ENCODE measurements around the gene MAPK4. TPM values are rescaled to one million over a fixed set of nuclear protein-coding genes. Genes with fewer than 3 reads are reported as not detected.
"Not testable (repeated sequence)": the region's sequence is repeated elsewhere in the genome, so short reads cannot be mapped to it uniquely, and the experiment has no call there.

Gene MAPK4
- total RNA-seq, 1 donor from 2014 or later = not detected

- DNase-seq (ENCODE audit: low read depth in 2 of 2) = no peak
Observed at GRCh38 chr18:50573679-50574078, 13.8 kb downstream of the MAPK4 start.

DNA sequence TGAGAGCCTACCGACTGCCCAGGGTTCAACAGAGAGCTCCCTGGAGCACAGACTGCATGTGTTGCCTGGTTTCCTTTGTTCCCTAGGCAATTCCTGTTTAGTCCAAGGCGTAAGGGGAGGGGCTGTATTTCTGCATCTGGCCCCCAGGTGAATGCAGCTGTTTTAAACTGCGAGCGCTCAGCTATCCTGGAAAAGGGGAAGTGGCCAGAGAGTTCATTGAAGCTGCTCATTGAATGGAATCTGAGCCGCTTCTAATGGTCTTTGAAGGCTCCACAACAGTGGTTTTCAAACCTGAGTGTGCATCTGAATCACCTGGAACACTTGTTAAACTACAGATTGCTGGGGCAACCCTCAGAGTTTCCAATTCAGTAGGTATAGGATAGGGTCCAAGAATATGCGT lies 18.1 kb downstream of the MAPK4 start:
- no peak for DNase-seq (ENCODE audit: low read depth in 2 of 2)

GRCh38 chr18:50578651-50579050 lies 18.8 kb downstream of the MAPK4 start:
- DNase-seq (ENCODE audit: low read depth in 2 of 2) = no peak

- no peak for DNase-seq (ENCODE audit: low read depth in 2 of 2)
Observed at GRCh38 chr18:50579061-50579774, 19.3 kb downstream of the MAPK4 start.

GRCh38 chr18:50581517-50581916 lies 21.6 kb downstream of the MAPK4 start:
- DNase-seq (ENCODE audit: low read depth in 2 of 2) = no peak

GRCh38 chr18:50582500-50582899 lies 22.6 kb downstream of the MAPK4 start:
- no peak for DNase-seq (ENCODE audit: low read depth in 2 of 2)

- DNase-seq (ENCODE audit: low read depth in 2 of 2) = no peak
Observed at GRCh38 chr18:50586710-50587109, 26.8 kb downstream of the MAPK4 start.

DNA sequence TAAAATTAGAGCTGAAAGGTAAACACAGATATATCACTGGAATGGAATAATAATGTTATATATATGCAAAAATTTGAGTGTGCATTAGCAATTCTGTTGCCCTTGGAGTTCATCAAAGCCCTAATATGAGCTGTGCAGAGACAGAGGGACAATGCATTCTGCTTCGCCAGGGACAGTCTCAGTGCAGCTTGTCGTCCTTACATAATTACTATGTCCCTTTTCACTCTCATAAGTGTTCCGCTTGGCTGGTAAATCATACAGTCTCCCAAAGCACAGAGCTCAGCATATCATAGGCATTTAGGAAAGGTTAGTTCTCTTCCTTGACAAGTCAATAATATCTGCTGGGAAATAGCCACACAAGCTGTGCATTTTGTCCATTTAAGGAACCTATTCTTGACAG lies 30.7 kb downstream of the MAPK4 start:
- no peak for DNase-seq (ENCODE audit: low read depth in 2 of 2)

GRCh38 chr18:50594012-50594411 lies 34.1 kb downstream of the MAPK4 start:
- no peak for DNase-seq (ENCODE audit: low read depth in 2 of 2)

- DNase-seq (ENCODE audit: low read depth in 2 of 2) = no peak
Observed at GRCh38 chr18:50594942-50595341, 35.1 kb downstream of the MAPK4 start.

GRCh38 chr18:50602466-50602865 lies 42.6 kb downstream of the MAPK4 start:
- DNase-seq (ENCODE audit: low read depth in 2 of 2) = no peak

GRCh38 chr18:50606609-50607008 lies 46.7 kb downstream of the MAPK4 start:
- no peak for DNase-seq (ENCODE audit: low read depth in 2 of 2)

DNA sequence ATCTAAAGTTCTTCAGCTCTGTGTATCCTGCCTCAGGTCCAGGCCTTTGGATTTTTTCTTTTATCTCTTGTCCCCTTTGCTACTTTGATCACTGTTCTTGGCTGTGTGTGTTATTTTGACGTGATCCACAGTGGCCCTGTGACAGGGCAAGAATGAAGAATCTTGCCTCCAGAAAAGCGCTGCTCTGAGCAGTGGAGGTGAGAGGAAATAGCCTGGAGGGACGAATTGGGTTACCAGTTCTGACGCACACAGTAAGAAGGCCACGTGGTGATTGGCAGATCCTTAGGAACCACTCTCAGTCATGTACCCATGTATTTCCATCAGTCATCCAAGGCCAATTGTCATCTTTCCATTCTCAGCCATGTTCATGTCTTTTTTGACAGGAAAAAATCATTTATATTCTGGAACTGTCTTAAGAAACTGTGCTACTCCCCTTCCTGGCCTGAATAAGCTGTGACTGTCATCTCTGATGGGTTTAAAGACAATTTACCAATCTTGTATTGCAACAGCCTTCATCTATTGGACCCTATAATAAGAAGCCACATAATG lies 47.6 kb downstream of the MAPK4 start:
- no peak for DNase-seq (ENCODE audit: low read depth in 2 of 2)

- not testable (repeated sequence) for DNase-seq (ENCODE audit: low read depth in 2 of 2)
Observed at GRCh38 chr18:50609171-50609570, 49.3 kb downstream of the MAPK4 start.

GRCh38 chr18:50610349-50610748 lies 50.5 kb downstream of the MAPK4 start:
- no peak for DNase-seq (ENCODE audit: low read depth in 2 of 2)

DNA sequence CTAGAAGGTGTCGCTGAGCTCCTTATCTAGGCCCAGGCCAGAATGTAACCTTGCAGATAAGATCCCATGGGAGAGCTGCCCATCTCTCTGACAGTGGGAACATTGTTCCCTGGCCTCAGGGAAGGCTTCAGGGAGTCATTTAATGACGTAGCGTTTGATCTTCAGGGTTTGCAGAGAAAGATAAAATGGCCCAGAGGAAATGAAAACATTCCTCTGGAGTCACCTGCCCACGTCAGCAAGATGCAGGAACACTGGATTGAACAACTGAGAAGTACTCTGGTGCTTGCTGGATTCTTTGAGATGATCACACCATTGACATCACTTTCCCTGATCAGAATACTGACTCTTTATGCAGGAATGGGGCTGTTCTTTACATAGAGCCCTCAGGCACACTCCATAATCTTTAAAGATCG lies 51.6 kb downstream of the MAPK4 start:
- no peak for DNase-seq (ENCODE audit: low read depth in 2 of 2)

DNA sequence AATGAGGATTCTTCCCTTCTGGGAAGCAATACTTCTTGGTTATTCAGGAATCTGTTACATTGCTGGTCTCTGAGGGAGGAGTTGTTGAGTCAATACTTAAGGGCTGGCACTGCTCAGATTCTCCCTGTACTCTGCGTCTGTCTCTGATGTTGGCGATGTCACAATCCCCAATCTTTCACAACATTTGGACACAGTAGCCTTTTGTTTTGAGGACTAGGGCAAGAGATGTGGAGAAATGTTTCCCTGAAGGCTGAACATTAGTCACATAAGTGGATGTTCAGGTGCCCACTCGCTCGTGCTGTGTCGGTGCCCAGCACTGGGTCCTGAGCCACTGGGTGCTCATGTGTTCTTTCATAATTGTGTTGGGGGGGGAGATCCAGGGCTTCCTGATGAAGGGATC lies 55.0 kb downstream of the MAPK4 start:
- DNase-seq (ENCODE audit: low read depth in 2 of 2) = no peak

DNA sequence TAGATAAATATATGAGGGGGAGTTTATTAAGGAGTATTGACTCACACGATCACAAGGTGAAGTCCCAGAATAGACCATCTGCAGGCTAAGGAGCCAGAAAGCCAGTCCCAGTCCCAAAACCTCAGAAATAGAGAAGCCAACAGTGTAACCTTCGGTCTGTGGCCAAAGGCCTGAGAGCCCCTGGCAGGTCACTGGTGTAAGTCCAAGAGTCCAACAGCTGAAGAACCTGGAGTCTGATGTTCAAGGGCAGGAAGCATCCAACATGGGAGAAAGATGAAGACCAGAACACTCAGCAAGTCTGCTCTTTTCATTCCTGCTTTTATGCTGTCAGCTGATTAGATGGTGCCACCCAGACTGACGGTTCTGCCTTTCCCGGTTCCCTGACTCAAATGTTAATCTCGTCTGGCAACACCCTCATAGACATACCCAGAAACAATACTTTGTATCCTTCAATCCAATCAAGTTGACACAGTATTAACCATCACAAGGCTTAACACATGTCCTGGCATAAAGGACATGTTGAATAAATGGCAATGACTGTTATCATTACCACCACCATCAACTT lies 56.7 kb downstream of the MAPK4 start:
- no peak for DNase-seq (ENCODE audit: low read depth in 2 of 2)

DNA sequence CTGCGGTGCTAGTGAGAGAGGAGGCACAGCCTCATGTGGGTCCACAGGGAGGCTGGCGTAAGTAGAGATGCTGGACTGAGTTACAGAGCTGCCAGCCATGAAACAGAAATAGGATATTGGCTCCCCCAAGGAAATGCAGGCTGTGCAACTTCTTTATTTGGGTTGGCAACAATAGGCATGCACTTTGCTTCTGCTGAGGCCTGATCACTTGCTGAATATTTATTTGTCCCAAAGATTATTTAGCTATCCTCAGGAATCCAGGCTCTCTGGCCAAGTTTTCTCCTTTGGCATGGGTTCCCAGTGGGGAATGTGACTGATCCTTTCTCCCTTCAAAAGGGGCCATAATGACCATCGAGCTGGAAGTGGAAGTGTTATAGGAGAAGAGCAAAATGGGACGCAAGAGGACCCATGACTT lies 60.0 kb downstream of the MAPK4 start:
- DNase-seq (ENCODE audit: low read depth in 2 of 2) = no peak

DNA sequence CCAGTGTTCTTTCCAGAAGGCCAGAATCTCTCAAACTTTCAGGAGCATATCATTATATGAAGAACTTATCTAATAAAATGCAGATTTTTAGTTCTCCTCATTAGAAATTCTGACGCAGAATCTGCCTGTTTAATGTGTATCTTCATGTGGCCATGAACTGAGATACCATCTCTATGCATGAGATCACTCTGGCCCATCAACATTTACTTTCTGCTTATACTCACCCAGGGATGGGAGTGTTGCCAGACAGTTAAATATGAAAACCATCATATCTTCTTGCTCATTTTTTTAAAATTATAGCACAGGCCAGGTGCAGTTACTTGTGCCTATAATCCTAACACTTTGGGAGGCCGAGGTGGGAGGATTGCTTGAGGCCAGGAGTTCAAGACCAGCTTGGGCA lies 60.4 kb downstream of the MAPK4 start:
- no peak for DNase-seq (ENCODE audit: low read depth in 2 of 2)

DNA sequence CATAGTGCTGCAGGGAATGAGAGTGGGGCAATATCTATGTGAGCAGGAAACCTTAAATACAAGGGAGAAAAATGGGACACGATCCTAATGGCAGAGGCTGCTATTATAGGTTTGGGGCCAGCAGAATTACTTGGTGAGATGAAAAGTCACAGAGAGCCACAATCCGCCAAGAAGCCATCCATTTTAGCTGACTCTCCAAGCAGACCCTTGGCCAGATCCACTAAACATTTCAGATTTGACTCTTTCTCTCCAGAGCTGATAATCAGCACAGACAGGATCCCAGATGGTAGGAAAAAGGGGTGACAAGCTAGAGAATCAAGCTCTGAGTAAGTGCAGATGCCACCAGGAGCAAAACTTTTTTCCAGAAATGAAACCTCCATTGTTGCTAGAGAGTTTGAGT lies 61.5 kb downstream of the MAPK4 start:
- no peak for DNase-seq (ENCODE audit: low read depth in 2 of 2)

- DNase-seq (ENCODE audit: low read depth in 2 of 2) = no peak
Observed at GRCh38 chr18:50622320-50622719, 62.4 kb downstream of the MAPK4 start.

- no peak for DNase-seq (ENCODE audit: low read depth in 2 of 2)
Observed at GRCh38 chr18:50622865-50623393, 63.0 kb downstream of the MAPK4 start.

Measured in dermis microvascular lymphatic vessel endothelial cell (primary cell).